GM19438 (cell line): Measurements from ENCODE around the gene COL13A1.

Experiments
- ATAC-seq: cut with Tn5 transposase; IDR thresholded peaks from one replicate; pipeline ENCODE4 v1.9.1; 2021; ENCODE audit warnings: low read depth; ENCODE audit not compliant: unreplicated experiment

Gene COL13A1

GRCh38 chr10:69789164-69789576 lies 12.5 kb upstream of the COL13A1 start:
- no peak for ATAC-seq

DNA sequence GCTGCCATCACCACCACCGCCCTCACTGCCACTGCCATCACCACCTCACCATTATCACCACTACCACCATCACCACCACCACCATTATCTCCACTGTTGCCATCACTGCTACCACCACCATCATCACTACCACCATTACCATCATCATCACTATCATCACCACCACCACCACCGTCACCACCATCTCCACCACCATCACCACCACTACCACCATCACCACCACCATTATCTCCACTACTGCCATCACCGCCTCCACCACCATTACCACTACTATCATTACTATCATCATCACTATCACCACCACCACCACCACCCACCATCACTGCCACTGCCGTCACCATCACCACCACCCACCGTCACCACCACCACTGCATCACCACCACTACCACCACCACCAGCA lies 9.9 kb upstream of the COL13A1 start:
- no peak for ATAC-seq

GRCh38 chr10:69792341-69792740 lies 9.4 kb upstream of the COL13A1 start:
- no peak for ATAC-seq

GRCh38 chr10:69794673-69795072 lies 7.0 kb upstream of the COL13A1 start:
- ATAC-seq = no peak

DNA sequence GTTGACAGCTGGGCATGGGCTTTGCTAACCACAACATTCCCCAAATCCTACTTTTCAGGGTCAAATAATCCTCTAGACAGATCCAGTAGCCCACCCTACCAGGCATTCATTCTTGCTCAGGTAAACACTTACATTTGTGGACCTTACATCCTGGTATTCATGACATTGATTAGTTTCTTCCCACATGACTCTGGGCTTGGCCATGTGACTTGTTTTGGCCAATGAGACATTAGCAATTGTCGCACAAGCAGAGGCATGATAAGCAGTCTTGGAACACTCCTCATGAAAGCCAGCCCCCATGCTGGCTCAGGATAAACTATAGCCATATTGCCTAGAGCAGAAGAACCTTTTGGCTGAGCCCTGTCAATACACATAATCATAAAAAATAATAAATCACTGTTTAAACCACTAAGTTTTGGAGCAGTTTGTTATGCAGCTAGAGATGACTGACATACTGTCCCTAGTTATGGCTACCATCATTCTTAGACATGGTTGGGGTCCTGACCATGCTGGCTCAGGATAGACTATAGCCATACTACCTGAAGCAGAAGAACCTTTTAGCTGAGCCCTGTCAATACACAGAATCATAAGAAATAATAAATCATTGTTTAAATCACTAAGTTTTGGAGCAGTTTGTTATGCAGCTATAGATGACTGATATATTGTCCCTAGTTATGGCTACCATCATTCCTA lies 6.3 kb upstream of the COL13A1 start:
- no peak for ATAC-seq

DNA sequence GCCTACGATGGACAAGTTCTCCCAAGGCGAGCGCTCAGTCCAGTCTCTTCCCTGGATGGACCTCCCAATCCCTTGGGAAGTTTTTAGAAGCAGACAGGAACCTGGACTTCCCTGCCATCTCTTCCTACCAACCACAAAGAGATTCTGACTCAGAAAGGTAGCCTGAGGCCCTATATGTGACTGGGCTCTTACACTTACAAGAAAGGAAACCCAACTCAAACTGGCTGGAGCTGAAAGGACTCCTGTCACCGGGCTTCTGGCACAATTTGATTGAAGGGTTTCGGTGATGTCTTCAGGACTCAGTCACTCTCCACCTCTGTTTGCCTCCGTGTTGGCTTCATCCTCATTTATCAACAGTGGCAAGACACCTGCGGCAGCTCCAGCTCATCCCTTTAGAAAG lies 3.7 kb upstream of the COL13A1 start:
- no peak for ATAC-seq

DNA sequence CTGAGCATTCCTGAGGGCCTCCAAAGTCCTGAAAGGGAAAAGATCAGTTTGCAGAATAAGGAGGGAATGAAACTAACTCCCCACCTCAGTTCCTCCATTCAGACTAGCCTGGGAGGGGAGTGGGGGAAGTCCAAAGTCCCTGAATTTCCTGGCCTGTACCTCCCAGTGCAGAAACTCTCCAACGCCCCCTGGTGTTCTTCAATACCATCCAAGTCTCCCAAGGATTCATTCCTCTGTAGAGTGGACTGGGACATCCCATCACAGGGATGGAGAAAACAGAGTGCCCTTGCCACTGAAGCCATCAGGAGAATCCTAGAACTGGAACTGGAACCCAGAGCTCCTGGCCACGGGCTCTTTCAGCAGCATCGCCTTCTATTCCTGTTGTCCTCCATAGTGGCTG lies 1.6 kb upstream of the COL13A1 start:
- no peak for ATAC-seq

DNA sequence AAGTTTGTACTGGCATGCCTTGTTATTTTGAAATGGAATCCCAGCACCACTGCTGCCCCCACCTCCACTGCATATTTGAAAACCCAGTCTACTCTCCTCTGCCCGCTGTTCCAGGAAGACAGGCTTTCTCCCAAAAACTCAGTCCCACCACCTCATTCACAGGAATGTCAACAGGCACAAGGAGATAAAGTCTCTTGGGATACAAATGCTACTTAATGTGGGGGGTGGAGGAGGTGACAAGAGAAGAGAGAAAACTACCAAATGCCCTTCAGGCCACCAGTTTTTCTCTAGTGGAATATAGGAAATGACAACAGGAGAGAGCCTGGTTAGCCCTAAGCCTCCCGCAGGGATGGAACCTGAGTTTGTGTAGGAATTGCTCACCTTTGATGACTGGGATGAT lies 1.0 kb upstream of the COL13A1 start:
- no peak for ATAC-seq

- no peak for ATAC-seq
These were observed 642 bp upstream of the COL13A1 start for GRCh38 chr10:69801094-69801433.

DNA sequence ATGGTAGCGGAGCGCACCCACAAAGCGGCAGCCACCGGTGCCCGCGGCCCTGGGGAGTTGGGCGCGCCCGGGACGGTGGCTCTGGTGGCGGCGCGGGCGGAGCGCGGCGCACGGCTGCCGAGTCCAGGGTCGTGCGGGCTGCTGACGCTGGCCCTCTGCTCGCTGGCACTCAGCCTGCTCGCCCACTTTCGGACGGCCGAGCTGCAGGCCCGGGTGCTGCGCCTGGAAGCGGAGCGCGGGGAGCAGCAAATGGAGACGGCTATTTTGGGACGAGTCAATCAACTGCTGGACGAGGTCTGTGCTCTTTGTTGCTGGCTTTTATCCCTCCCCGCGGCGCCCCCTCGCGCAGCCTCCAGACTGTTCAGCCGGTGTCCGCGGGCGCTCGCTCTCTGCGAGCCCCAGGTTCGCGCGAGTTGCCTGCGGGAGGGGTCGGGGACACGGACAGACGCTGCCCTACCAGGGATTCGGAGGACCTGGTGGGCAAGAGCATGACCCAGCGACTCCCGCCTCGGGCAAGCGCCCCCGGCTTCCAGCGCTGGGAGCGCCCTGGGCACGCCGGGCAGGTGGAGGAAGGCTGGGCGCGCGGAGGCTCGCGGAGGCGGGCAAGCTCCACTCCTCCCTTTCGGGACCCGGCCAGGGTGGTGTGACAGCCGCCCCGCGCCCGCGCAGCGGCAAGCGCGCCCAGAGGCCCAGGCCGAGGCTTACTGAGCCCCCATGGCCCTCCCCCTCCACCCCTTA lies 887 bp downstream of the COL13A1 start:
- no peak for ATAC-seq

DNA sequence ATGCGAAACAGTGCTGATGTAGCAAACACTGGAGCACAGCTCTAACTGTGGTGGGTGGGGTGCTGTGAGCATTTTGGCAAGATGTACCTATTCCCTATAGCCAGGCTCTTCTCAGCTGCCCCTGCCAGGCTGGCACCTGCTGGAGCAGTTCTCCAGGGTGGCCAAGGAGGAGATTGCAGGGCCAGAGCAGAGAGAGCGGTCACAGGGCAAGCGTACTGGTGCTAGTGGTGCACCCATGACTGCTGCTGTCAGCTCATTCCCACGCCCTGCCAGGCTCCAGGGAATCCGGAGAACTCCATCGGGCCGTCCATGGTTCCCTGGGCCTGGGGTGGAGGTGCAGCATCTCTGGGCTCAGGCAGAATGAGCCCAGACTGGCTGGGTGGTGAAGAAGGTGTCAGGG lies 2.1 kb downstream of the COL13A1 start:
- ATAC-seq = no peak

- no peak for ATAC-seq
These were observed 3.1 kb downstream of the COL13A1 start for GRCh38 chr10:69804775-69805174.

GRCh38 chr10:69807122-69807521 lies 5.4 kb downstream of the COL13A1 start:
- no peak for ATAC-seq

DNA sequence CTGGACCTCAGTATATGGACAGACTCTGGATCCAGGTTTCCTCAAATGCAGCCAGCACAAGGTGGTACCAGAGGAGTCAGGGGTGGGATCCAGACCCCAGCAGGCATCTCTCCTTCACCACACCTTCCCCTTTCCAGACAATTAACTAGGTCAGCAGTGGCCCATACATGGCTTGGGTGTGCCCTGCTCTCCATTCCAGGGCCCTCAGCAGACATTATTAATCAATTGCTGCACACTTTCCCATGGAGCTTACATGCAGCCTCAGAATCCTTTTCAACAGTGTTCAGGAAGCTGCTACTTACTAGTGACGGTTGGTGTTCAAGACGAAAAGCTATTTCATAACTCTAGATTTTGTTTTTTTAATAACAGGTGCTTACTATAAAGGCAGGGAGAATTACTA lies 6.0 kb downstream of the COL13A1 start:
- no peak for ATAC-seq

GRCh38 chr10:69809318-69809717 lies 7.6 kb downstream of the COL13A1 start:
- no peak for ATAC-seq

- no peak for ATAC-seq
These were observed 8.4 kb downstream of the COL13A1 start for GRCh38 chr10:69810097-69810496.

DNA sequence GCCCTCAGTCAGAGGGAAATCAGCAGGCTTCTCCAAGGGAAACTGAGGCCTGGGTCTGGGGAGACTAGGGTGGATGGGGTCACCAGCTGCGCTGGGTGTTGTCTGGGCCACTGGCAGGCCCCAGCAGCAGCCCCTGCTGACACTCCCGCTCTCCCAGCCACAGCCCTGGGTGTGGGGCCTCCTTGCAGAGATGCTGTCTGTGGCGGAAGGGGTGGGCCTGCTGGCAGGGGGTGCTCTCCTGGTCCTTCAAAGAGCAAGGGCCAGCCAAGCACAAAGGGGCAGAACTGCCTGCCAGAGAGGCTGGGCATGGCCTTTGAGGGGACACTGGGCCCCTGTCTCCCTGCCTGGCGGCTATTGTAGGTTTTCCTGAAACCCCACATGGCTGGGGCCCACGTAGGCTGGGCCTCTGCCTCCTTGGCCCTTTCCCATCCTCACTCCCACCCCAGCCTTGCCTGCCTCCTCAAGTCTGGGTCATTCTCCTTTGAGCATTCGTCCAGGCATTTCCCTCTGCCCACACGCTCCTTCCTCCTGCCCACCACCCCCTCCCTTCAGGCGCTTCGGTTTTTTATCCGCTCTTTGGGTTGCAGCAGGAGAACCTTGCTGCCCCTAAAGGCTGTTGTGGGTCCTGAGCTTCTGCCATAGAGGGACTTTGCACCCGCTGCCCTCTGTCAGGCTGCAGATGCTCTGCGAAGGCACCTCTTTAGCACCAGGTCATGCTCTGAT lies 9.1 kb downstream of the COL13A1 start:
- ATAC-seq = no peak

DNA sequence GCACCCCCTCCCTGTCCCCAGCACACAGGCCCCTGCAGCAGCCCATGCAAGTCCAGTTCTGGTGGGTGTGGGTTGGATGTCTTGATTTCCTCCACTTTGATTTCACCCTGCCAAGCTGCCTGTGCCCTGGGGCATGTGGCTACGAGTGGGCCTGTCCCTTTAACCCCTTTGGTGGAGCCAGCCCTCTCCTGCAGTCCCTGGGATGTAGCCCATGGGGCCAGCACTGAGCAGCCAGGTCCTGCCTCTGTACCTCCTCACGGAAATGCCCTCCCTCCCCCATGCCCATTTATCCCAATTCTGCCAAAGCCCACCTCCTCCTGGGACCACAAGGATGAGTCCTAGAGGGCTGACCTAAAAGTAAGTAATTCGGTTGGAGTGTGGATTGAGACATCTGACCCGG lies 11.9 kb downstream of the COL13A1 start:
- no peak for ATAC-seq

GRCh38 chr10:69814251-69814650 lies 12.5 kb downstream of the COL13A1 start:
- no peak for ATAC-seq

DNA sequence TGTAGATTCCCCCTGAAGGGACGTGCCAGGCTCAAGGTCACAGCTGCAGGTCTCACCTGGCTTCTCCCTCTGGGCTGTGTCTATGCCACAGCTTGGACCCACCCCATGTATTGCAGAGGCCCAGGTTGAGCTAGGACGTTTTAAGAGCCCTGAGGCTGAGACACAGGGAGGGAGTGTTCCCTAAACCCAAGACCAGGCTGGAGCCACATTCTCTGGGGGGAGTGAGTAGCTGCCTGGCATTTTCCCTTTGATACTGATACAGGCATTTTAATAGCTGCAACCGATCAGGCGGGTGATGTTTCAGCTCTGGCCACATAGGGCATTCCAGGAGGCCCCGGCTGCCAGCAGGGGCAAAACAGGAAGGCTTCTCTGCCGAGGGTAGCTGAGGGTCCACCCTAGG lies 13.4 kb downstream of the COL13A1 start:
- no peak for ATAC-seq

DNA sequence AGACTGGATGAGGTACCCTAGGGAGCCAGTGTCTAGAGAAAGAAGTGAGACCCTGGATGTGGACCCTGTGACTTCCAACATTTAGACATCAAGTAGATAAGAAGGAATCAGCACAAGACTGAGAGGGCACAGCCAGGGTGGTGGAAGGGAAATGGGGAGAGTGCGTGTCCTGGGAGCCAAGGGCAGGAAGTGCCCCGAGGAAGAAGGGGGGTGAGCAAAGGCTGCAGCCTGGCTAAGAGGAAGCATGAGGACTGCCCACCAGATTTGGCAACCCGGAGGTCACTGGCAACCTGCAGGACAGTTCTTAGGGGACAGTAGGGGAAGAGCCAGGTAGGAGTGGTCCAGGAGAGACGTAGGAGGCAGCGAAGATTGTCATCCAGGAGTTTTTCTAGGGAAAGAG lies 14.8 kb downstream of the COL13A1 start:
- ATAC-seq = no peak

DNA sequence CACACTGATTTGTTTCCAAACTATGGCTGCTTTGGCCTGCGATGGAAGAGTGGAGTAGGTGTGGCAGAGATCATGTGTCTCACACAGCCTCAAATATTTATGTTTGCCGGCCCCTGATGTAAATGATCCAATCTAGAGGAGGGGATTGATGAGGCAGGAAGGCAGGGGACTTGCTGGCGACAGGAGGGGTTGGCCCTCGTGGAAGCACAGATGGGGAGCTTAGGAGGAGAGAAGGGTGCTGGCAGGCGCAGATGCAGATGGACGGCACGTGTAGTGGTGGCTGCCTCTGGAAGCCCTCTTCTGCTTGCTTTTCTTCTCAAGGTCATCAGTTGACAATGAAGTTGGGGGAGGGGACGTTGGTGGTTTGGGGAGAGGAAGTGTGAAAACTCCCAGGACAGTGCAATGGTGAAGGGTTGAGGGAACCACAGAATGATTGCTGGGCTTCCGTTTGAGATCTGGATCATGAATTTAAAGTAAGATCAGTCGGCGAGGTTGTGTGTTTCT lies 15.4 kb downstream of the COL13A1 start:
- no peak for ATAC-seq
